Raji (cell line): ENCODE results near the gene KCNQ5.

ENCODE experiments used
- POLR2A ChIP-seq: IDR thresholded peaks from 2 replicates; pipeline ENCODE4 v1.6.1; 2011; ENCODE audit warnings: low read depth, low read length, control low read depth; ENCODE audit not compliant: insufficient read depth

The KCNQ5 gene

GRCh38 chr6:72704979-72705378 lies 83.1 kb downstream of the KCNQ5 start:
- TF ChIP-seq POLR2A = no peak

- no peak for TF ChIP-seq POLR2A
These were observed 87.6 kb downstream of the KCNQ5 start for GRCh38 chr6:72709431-72709830.

- no peak for TF ChIP-seq POLR2A
These were observed 89.9 kb downstream of the KCNQ5 start for GRCh38 chr6:72711731-72712130.

- TF ChIP-seq POLR2A = no peak
These were observed 91.0 kb downstream of the KCNQ5 start for GRCh38 chr6:72712910-72713309.

- no peak for TF ChIP-seq POLR2A
These were observed 93.3 kb downstream of the KCNQ5 start for GRCh38 chr6:72715119-72715518.

- TF ChIP-seq POLR2A = no peak
These were observed 95.1 kb downstream of the KCNQ5 start for GRCh38 chr6:72716916-72717315.

- no peak for TF ChIP-seq POLR2A
These were observed 98.6 kb downstream of the KCNQ5 start for GRCh38 chr6:72720464-72720863.

GRCh38 chr6:72721346-72721745 lies 99.5 kb downstream of the KCNQ5 start:
- TF ChIP-seq POLR2A = no peak

GRCh38 chr6:72724545-72724944 lies 102.7 kb downstream of the KCNQ5 start:
- no peak for TF ChIP-seq POLR2A

GRCh38 chr6:72728706-72729343 lies 107.0 kb downstream of the KCNQ5 start:
- TF ChIP-seq POLR2A = no peak

- TF ChIP-seq POLR2A = no peak
These were observed 111.2 kb downstream of the KCNQ5 start for GRCh38 chr6:72733045-72733444.

GRCh38 chr6:72738091-72738490 lies 116.2 kb downstream of the KCNQ5 start:
- no peak for TF ChIP-seq POLR2A

- no peak for TF ChIP-seq POLR2A
These were observed 117.5 kb downstream of the KCNQ5 start for GRCh38 chr6:72739368-72739779.

- TF ChIP-seq POLR2A = no peak
These were observed 118.3 kb downstream of the KCNQ5 start for GRCh38 chr6:72740135-72740534.

- no peak for TF ChIP-seq POLR2A
These were observed 119.2 kb downstream of the KCNQ5 start for GRCh38 chr6:72741083-72741482.

GRCh38 chr6:72742001-72742673 lies 120.3 kb downstream of the KCNQ5 start:
- no peak for TF ChIP-seq POLR2A

- TF ChIP-seq POLR2A = no peak
These were observed 124.4 kb downstream of the KCNQ5 start for GRCh38 chr6:72746276-72746675.
